CD8-positive, alpha-beta memory T cell (primary cell): ENCODE measurements around the gene CD9. TPM values are rescaled to one million over a fixed set of nuclear protein-coding genes. Genes with fewer than 3 reads are reported as not detected.

Experiments
- CTCF ChIA-PET: fragments of 350-600 bp; sonication (Branson Sonifier 250); formaldehyde crosslinking; loops from one replicate; lab custom pipeline; 2021; ENCODE audit warnings: antibody characterized with exemption; lab: Charles Lee
- POLR2A ChIA-PET: fragments of 350-600 bp; sonication (Branson Sonifier 250); formaldehyde crosslinking; loops from one replicate; lab custom pipeline; 2021; ENCODE audit warnings: antibody characterized with exemption; lab: Charles Lee
- DNase-seq, 5 donors: peaks; one replicate each; pipeline versions ENCODE4 v3.0.0 to v3.0.0-alpha.2; 2020 to 2022; ENCODE audit warnings: mixed read lengths in 1 of 5
- H3K27ac ChIP-seq: one replicate; pipeline ENCODE4 v1.7.0; 2013; ENCODE audit warnings: low read depth, mild to moderate bottlenecking, low read length, moderate library complexity
- H3K27me3 ChIP-seq: 2 replicates; pipeline ENCODE4 v1.7.0; 2013; ENCODE audit warnings: low read length, mild to moderate bottlenecking; ENCODE audit not compliant: insufficient read depth, poor library complexity, severe bottlenecking
- H3K36me3 ChIP-seq: 2 replicates; pipeline ENCODE4 v1.7.0; 2013; ENCODE audit warnings: mild to moderate bottlenecking, low read length, moderate library complexity; ENCODE audit not compliant: insufficient read depth
- H3K4me1 ChIP-seq: 2 replicates; pipeline ENCODE4 v1.7.0; 2013; ENCODE audit warnings: mild to moderate bottlenecking, low read length, moderate library complexity; ENCODE audit not compliant: insufficient read depth
- H3K4me3 ChIP-seq: 2 replicates; pipeline ENCODE4 v1.7.0; 2013; ENCODE audit warnings: mild to moderate bottlenecking, low read length
- H3K9me3 ChIP-seq: 2 replicates; pipeline ENCODE4 v1.7.0; 2013; ENCODE audit warnings: mild to moderate bottlenecking, low read length
- H3K27ac Mint-ChIP-seq, 8 donors: one replicate each; pipeline ENCODE4 v1.8.0; 2020 to 2021; ENCODE audit warnings: mixed read lengths in 8 of 8, mild to moderate bottlenecking in 6 of 8, inconsistent platforms in 3 of 8, moderate library complexity in 3 of 8
- H3K27me3 Mint-ChIP-seq, 2 donors: one replicate each; pipeline ENCODE4 v1.8.0; 2020 to 2021; ENCODE audit warnings: mixed read lengths in 2 of 2, mild to moderate bottlenecking in 1 of 2, moderate library complexity in 1 of 2
- H3K36me3 Mint-ChIP-seq, 3 donors: one replicate each; pipeline ENCODE4 v1.8.0; 2020 to 2021; ENCODE audit warnings: mixed read lengths in 3 of 3, inconsistent platforms in 1 of 3, mild to moderate bottlenecking in 1 of 3
- H3K4me1 Mint-ChIP-seq, 3 donors: one replicate each; pipeline ENCODE4 v1.8.0; 2020 to 2021; ENCODE audit warnings: mixed read lengths in 3 of 3, inconsistent platforms in 1 of 3, mild to moderate bottlenecking in 1 of 3
- H3K4me3 Mint-ChIP-seq, 7 donors: one replicate each; pipeline ENCODE4 v1.8.0; 2020 to 2021; ENCODE audit warnings: mixed read lengths in 7 of 7, mild to moderate bottlenecking in 6 of 7, moderate library complexity in 4 of 7, inconsistent platforms in 2 of 7
- H3K9me3 Mint-ChIP-seq, 5 donors: one replicate each; pipeline ENCODE4 v1.8.0; 2020 to 2022; ENCODE audit warnings: mixed read lengths in 5 of 5, mild to moderate bottlenecking in 3 of 5, moderate library complexity in 2 of 5, inconsistent platforms in 1 of 5
- polyA plus RNA-seq: library from polyadenylated mRNA; unstranded; fragments of 300-500 nt; fragmentation: Illumina TruSeq; gene quantifications from one replicate; pipeline ENCODE4 v1.2.3, GENCODE V29; 2021
- total RNA-seq, 2 experiments: library from RNA; stranded (reverse); gene quantifications; one replicate each; pipeline ENCODE4 v1.2.3, GENCODE V29; 2021

The CD9 gene
- total and polyA plus RNA-seq, 3 experiments from 2014 or later, result 6.9 to 16.2 (median 13.5) TPM

GRCh38 chr12:6161124-6161882 lies 38.9 kb upstream of the CD9 start:
- ChIA-PET CTCF (interaction anchor here (1.1 kb wide), 1 partner anchor 118 kb away, joined by 3 read pairs; no protein-coding TSS in a partner anchor), POLR2A (no interaction called here)
- no peak for DNase-seq
- Histone ChIP-seq H3K27ac (no peak overlapping the region), H3K9me3 (no peaks in the 10 kb centered on the region), H3K27me3 (no peaks in the 10 kb centered on the region), H3K4me3 (no peak overlapping the region), H3K4me1 (no peaks in the 10 kb centered on the region), H3K36me3 (no peaks in the 10 kb centered on the region)
- no peak overlapping the region for H3K4me3 Mint-ChIP-seq
- peaks cover 0 to 1% (median 0%) of the 10 kb centered on the region in 5 donors for H3K9me3 Mint-ChIP-seq
- no peaks in the 10 kb centered on the region for H3K36me3 Mint-ChIP-seq
- H3K27me3 Mint-ChIP-seq, result peaks cover 6 to 29% of the 10 kb centered on the region in 2 donors
- no peaks in the 10 kb centered on the region for H3K4me1 Mint-ChIP-seq
- H3K27ac Mint-ChIP-seq, result no peak overlapping the region

- Mint-ChIP-seq H3K9me3 (peaks cover 0 to 1% (median 0%) of the 10 kb centered on the region in 5 donors), H3K36me3 (no peaks in the 10 kb centered on the region), H3K4me1 (peaks cover 13 to 15% (median 13%) of the 10 kb centered on the region in 3 donors), H3K4me3 (no peak overlapping the region), H3K27ac (no peak overlapping the region), H3K27me3 (peaks cover 6 to 31% of the 10 kb centered on the region in 2 donors)
- no peak overlapping the region for H3K4me3 ChIP-seq
- H3K27ac ChIP-seq, result no peak overlapping the region
- CTCF ChIA-PET, result interaction anchor here (0.9 kb wide), 1 partner anchor 11 kb away, joined by 3 read pairs; no protein-coding TSS in a partner anchor
- no peak for DNase-seq
- POLR2A ChIA-PET, result no interaction called here
- H3K27me3 ChIP-seq, result no peaks in the 10 kb centered on the region
- H3K4me1 ChIP-seq, result peaks cover 16% of the 10 kb centered on the region
- H3K9me3 ChIP-seq, result no peaks in the 10 kb centered on the region
- H3K36me3 ChIP-seq, result no peaks in the 10 kb centered on the region
Observed at GRCh38 chr12:6163416-6164060, 36.7 kb upstream of the CD9 start.

GRCh38 chr12:6165395-6165794 lies 34.8 kb upstream of the CD9 start:
- Mint-ChIP-seq H3K9me3 (no peaks in the 10 kb centered on the region), H3K27me3 (peaks cover 9 to 31% of the 10 kb centered on the region in 2 donors), H3K27ac (no peak overlapping the region), H3K4me1 (peaks cover 21 to 24% (median 22%) of the 10 kb centered on the region in 3 donors), H3K4me3 (no peak overlapping the region), H3K36me3 (no peaks in the 10 kb centered on the region)
- Histone ChIP-seq H3K36me3 (no peaks in the 10 kb centered on the region), H3K4me3 (no peak overlapping the region), H3K27ac (no peak overlapping the region), H3K9me3 (no peaks in the 10 kb centered on the region), H3K27me3 (no peaks in the 10 kb centered on the region), H3K4me1 (peaks cover 24% of the 10 kb centered on the region)
- ChIA-PET CTCF (no interaction called here), POLR2A (interaction anchor here (0.6 to 0.7 kb wide), 2 partner anchors 97 to 108 kb away, joined by 4 to 5 read pairs; no protein-coding TSS in a partner anchor)
- DNase-seq, result no peak

- H3K4me3 Mint-ChIP-seq, result peak overlapping the region in 1 of 7 donors; percentile 32
- H3K27me3 Mint-ChIP-seq, result peaks cover 5 to 24% of the 10 kb centered on the region in 2 donors
- ChIA-PET CTCF (interaction anchor here (1.0 kb wide), 1 partner anchor 9 kb away, joined by 3 read pairs; no protein-coding TSS in a partner anchor), POLR2A (no interaction called here)
- Histone ChIP-seq H3K27me3 (no peaks in the 10 kb centered on the region), H3K36me3 (no peaks in the 10 kb centered on the region), H3K4me3 (no peak overlapping the region), H3K4me1 (peaks cover 24% of the 10 kb centered on the region), H3K9me3 (no peaks in the 10 kb centered on the region), H3K27ac (no peak overlapping the region)
- peak overlapping the region in 1 of 8 donors; percentile 69 for H3K27ac Mint-ChIP-seq
- peaks cover 21 to 24% (median 22%) of the 10 kb centered on the region in 3 donors for H3K4me1 Mint-ChIP-seq
- no peaks in the 10 kb centered on the region for H3K9me3 Mint-ChIP-seq
- no peaks in the 10 kb centered on the region for H3K36me3 Mint-ChIP-seq
- no peak for DNase-seq
Observed at GRCh38 chr12:6166808-6167207, 33.4 kb upstream of the CD9 start.

- no peak overlapping the region for H3K4me3 ChIP-seq
- peak in 1 of 5 donors; percentile 60 for DNase-seq
- H3K9me3 Mint-ChIP-seq, result no peaks in the 10 kb centered on the region
- ChIA-PET POLR2A (no interaction called here), CTCF (interaction anchor here (1.0 kb wide), 1 partner anchor 10 kb away, joined by 3 read pairs; no protein-coding TSS in a partner anchor)
- H3K27ac Mint-ChIP-seq, result peak overlapping the region in 3 of 8 donors; percentile 46 to 72 (median 70)
- no peaks in the 10 kb centered on the region for H3K27me3 ChIP-seq
- H3K9me3 ChIP-seq, result no peaks in the 10 kb centered on the region
- no peaks in the 10 kb centered on the region for H3K36me3 ChIP-seq
- H3K4me1 ChIP-seq, result peaks cover 24% of the 10 kb centered on the region
- H3K27ac ChIP-seq, result peak overlapping the region; percentile 14
- no peaks in the 10 kb centered on the region for H3K36me3 Mint-ChIP-seq
- peaks cover 9 to 27% of the 10 kb centered on the region in 2 donors for H3K27me3 Mint-ChIP-seq
- H3K4me1 Mint-ChIP-seq, result peaks cover 21 to 24% (median 22%) of the 10 kb centered on the region in 3 donors
- H3K4me3 Mint-ChIP-seq, result peak overlapping the region in 4 of 7 donors; percentile 28 to 55 (median 40)
Observed at GRCh38 chr12:6167327-6168280, 32.6 kb upstream of the CD9 start.

- DNase-seq, result no peak
- H3K9me3 ChIP-seq, result no peaks in the 10 kb centered on the region
- no peak overlapping the region for H3K4me3 Mint-ChIP-seq
- no peaks in the 10 kb centered on the region for H3K27me3 ChIP-seq
- H3K36me3 ChIP-seq, result no peaks in the 10 kb centered on the region
- H3K27me3 Mint-ChIP-seq, result peaks cover 7 to 23% of the 10 kb centered on the region in 2 donors
- H3K4me1 ChIP-seq, result peaks cover 24% of the 10 kb centered on the region
- H3K4me3 ChIP-seq, result no peak overlapping the region
- POLR2A ChIA-PET, result no interaction called here
- peaks cover 21 to 24% (median 22%) of the 10 kb centered on the region in 3 donors for H3K4me1 Mint-ChIP-seq
- CTCF ChIA-PET, result interaction anchor here (0.7 kb wide), 2 partner anchors 24 to 108 kb away, joined by 3 read pairs; no protein-coding TSS in a partner anchor
- H3K9me3 Mint-ChIP-seq, result no peaks in the 10 kb centered on the region
- H3K36me3 Mint-ChIP-seq, result no peaks in the 10 kb centered on the region
- peak overlapping the region in 1 of 8 donors; percentile 22 for H3K27ac Mint-ChIP-seq
- H3K27ac ChIP-seq, result no peak overlapping the region
Observed at GRCh38 chr12:6171409-6172015, 28.7 kb upstream of the CD9 start.

- Histone ChIP-seq H3K4me1 (peaks cover 21% of the 10 kb centered on the region), H3K27me3 (no peaks in the 10 kb centered on the region), H3K9me3 (no peaks in the 10 kb centered on the region), H3K27ac (no peak overlapping the region), H3K4me3 (no peak overlapping the region), H3K36me3 (no peaks in the 10 kb centered on the region)
- DNase-seq, result no peak
- H3K36me3 Mint-ChIP-seq, result no peaks in the 10 kb centered on the region
- H3K4me1 Mint-ChIP-seq, result peaks cover 20 to 24% (median 21%) of the 10 kb centered on the region in 3 donors
- H3K27ac Mint-ChIP-seq, result no peak overlapping the region
- ChIA-PET CTCF (no interaction called here), POLR2A (no interaction called here)
- H3K9me3 Mint-ChIP-seq, result no peaks in the 10 kb centered on the region
- peaks cover 7 to 25% of the 10 kb centered on the region in 2 donors for H3K27me3 Mint-ChIP-seq
- H3K4me3 Mint-ChIP-seq, result no peak overlapping the region
Observed at GRCh38 chr12:6172086-6172485, 28.1 kb upstream of the CD9 start.
